B cell (primary cell): ENCODE measurements around the gene WDR18. TPM values are rescaled to one million over a fixed set of nuclear protein-coding genes. Genes with fewer than 3 reads are reported as not detected.
A peak's percentile ranks its signal among the peaks of the same experiment; 100 is the strongest.

Experiments
- ATAC-seq: fragments of 200-7000 bp; cut with Tn5 transposase; one replicate; pipeline ENCODE4 v1.10.0; 2021; ENCODE audit warnings: low read depth, mild to moderate bottlenecking, moderate number of reproducible peaks, moderate library complexity
- CTCF ChIA-PET: fragments of 350-600 bp; sonication (Branson Sonifier 250); formaldehyde crosslinking; loops from one replicate; lab custom pipeline; 2021; ENCODE audit warnings: antibody characterized with exemption, inconsistent platforms; lab: Charles Lee
- POLR2A ChIA-PET: fragments of 350-600 bp; sonication (Branson Sonifier 250); formaldehyde crosslinking; loops from one replicate; lab custom pipeline; 2021; ENCODE audit warnings: antibody characterized with exemption; lab: Charles Lee
- DNase-seq: peaks from one replicate; pipeline ENCODE4 v3.0.0; 2013
- H2AFZ ChIP-seq: 2 replicates; pipeline ENCODE4 v1.6.1; 2012; ENCODE audit warnings: mild to moderate bottlenecking, low read depth, low read length; ENCODE audit not compliant: insufficient read depth, poor library complexity, severe bottlenecking
- H3K27ac ChIP-seq, 2 donors: 1 replicate in 1 of 2; 2 replicates in 1 of 2; pipeline ENCODE4 v1.5.1; 2012 to 2013; ENCODE audit warnings: low read length in 2 of 2, mild to moderate bottlenecking in 2 of 2, moderate library complexity in 1 of 2
- H3K27me3 ChIP-seq, 4 experiments: fragments of 200-600 bp in 1 of 4; sonication (generic) in 1 of 4; replicated peaks in 1 of 4; 1 replicate in 2 of 4; 2 replicates in 2 of 4; pipeline versions ENCODE4 v1.6.1 to v1.7.0; 2013 to 2016; ENCODE audit warnings: low read length in 3 of 4, mild to moderate bottlenecking in 2 of 4, mixed read lengths in 1 of 4, moderate library complexity in 1 of 4; ENCODE audit not compliant: insufficient read depth in 4 of 4, control insufficient read depth in 3 of 4; ENCODE audit errors: control extremely low read depth in 1 of 4
- H3K36me3 ChIP-seq, 2 experiments: replicated peaks in 1 of 2; 1 replicate in 1 of 2; 2 replicates in 1 of 2; pipeline versions ENCODE4 v1.6.1 to v1.7.1; 2013; ENCODE audit warnings: low read length in 1 of 2; ENCODE audit not compliant: insufficient read depth in 2 of 2, control insufficient read depth in 1 of 2; ENCODE audit errors: control extremely low read depth in 1 of 2, extremely low read depth in 1 of 2
- H3K4me1 ChIP-seq, 2 donors: fragments of 200-600 bp in 1 of 2; sonication (generic) in 1 of 2; 1 replicate in 1 of 2; 2 replicates in 1 of 2; pipeline versions ENCODE4 v1.5.1 to v1.6.1; 2013 to 2017; ENCODE audit warnings: low read length in 2 of 2; ENCODE audit not compliant: control insufficient read depth in 2 of 2, insufficient read depth in 2 of 2
- H3K4me2 ChIP-seq: replicated peaks from 2 replicates; pipeline ENCODE3; 2012; ENCODE audit warnings: mild to moderate bottlenecking, low read depth, low read length; ENCODE audit not compliant: poor library complexity, severe bottlenecking
- H3K4me3 ChIP-seq, 5 experiments: fragments of 200-600 bp in 1 of 5; sonication (generic) in 1 of 5; 1 replicate in 3 of 5; 2 replicates in 2 of 5; pipeline versions ENCODE4 v1.5.1 to v1.7.0; 2011 to 2016; ENCODE audit warnings: low read length in 4 of 5, mild to moderate bottlenecking in 4 of 5, low read depth in 2 of 5, control low read depth in 1 of 5, moderate library complexity in 1 of 5; ENCODE audit not compliant: insufficient read depth in 1 of 5; ENCODE audit errors: control extremely low read depth in 1 of 5, extremely low read depth in 1 of 5
- H3K79me2 ChIP-seq: fragments of 200-600 bp; sonication (generic); one replicate; pipeline ENCODE4 v1.6.0; 2016; ENCODE audit warnings: low read length; ENCODE audit not compliant: control insufficient read depth, insufficient read depth
- H3K9ac ChIP-seq: fragments of 200-600 bp; sonication (generic); 2 replicates; pipeline ENCODE4 v1.6.1; 2017; ENCODE audit warnings: mild to moderate bottlenecking, low read length, moderate library complexity
- H3K9me3 ChIP-seq, 3 donors: one replicate each; pipeline versions ENCODE4 v1.6.1 to v1.7.1; 2013; ENCODE audit warnings: low read length in 2 of 3; ENCODE audit not compliant: control insufficient read depth in 2 of 3, insufficient read depth in 1 of 3; ENCODE audit errors: control extremely low read depth in 1 of 3
- H4K20me1 ChIP-seq: 2 replicates; pipeline ENCODE4 v1.6.0; 2012; ENCODE audit warnings: mild to moderate bottlenecking, low read length; ENCODE audit not compliant: insufficient read depth, control insufficient read depth, poor library complexity, severe bottlenecking
- H3K27ac Mint-ChIP-seq: one replicate; pipeline ENCODE4 v1.8.0; 2021; ENCODE audit warnings: mixed read lengths
- H3K27me3 Mint-ChIP-seq: one replicate; pipeline ENCODE4 v1.8.0; 2021; ENCODE audit warnings: mixed read lengths
- H3K4me1 Mint-ChIP-seq: one replicate; pipeline ENCODE4 v1.8.0; 2021; ENCODE audit warnings: mixed read lengths
- H3K4me3 Mint-ChIP-seq: one replicate; pipeline ENCODE4 v1.8.0; 2021; ENCODE audit warnings: mixed read lengths
- H3K9me3 Mint-ChIP-seq: one replicate; pipeline ENCODE4 v1.8.0; 2022; ENCODE audit warnings: mixed read lengths; ENCODE audit not compliant: insufficient read depth
- CTCF ChIP-seq: fragments of 200-600 bp; IDR thresholded peaks from one replicate; pipeline ENCODE4 v1.8.0; 2022; ENCODE audit warnings: antibody characterized with exemption, mild to moderate bottlenecking
- EZH2 ChIP-seq: IDR thresholded peaks from 2 replicates; pipeline ENCODE4 v1.6.1; 2012; ENCODE audit warnings: borderline replicate concordance, low read depth, mild to moderate bottlenecking, moderate library complexity, low read length; ENCODE audit not compliant: insufficient read depth, poor library complexity, severe bottlenecking
- WGBS: methylation state at CpG from one replicate; pipeline ENCODE4 v1.1.5; 2013; ENCODE audit warnings: missing lambda C conversion rate; ENCODE audit not compliant: insufficient coverage; 5-methylcytosine and 5-hydroxymethylcytosine counted together
- intact Hi-C: fragments of 100-400 bp; cut with micrococcal nuclease; formaldehyde crosslinking; loops from one replicate; pipeline ENCODE4 v1.10.0; 2022
- polyA plus RNA-seq: library from polyadenylated mRNA; depleted of rRNA; stranded (reverse); fragments of >200 nt; gene quantifications from 2 replicates; pipeline ENCODE4 v1.2.3, GENCODE V29; 2012
- total RNA-seq, 2 donors: library from RNA; stranded (reverse); fragments of 120-200 nt in 1 of 2; gene quantifications; 1 replicate in 1 of 2; 2 replicates in 1 of 2; pipeline versions ENCODE4 v1.2.3 to v1.2.4, GENCODE V29; 2013 to 2022

WDR18 gene
- total and polyA plus RNA-seq, 2 donors (not counting 1 experiment from before 2014, with no cell fraction given): 48.5 to 60.5 TPM

DNA sequence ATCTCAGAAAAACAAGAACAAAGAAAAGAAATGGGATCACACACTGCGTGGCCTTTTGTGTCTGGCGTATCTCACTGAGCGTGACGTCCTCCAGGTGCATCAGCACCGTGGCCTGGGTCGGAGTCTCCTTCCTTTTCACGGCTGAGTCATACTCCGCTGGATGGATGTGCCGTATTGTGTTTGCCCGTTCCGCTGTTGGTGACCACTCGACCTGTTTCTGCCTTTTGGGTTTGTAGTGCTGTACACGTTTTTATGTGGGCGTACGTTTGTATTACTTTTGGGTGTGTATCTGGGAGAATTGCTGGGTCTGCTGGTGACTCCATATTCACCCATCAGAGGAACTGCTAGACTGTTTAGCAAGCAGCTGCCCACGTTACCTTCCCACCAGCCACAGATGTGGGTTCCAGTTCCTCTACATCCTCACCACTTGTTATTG lies 46.9 kb upstream of the WDR18 start:
- Histone ChIP-seq H3K27me3 (no peaks in the 10 kb centered on the region), H4K20me1 (peaks cover 41% of the 10 kb centered on the region), H3K79me2 (peaks cover 59% of the 10 kb centered on the region), H3K4me3 (no peak overlapping the region), H3K9ac (no peak overlapping the region), H3K4me1 (peaks cover 40 to 68% of the 10 kb centered on the region in 2 donors), H3K9me3 (peaks cover 0 to 12% (median 3%) of the 10 kb centered on the region in 3 donors), H3K36me3 (peaks cover 2 to 3% of the 10 kb centered on the region in 2 experiments), H3K4me2 (no peak overlapping the region), H2AFZ (no peak overlapping the region), H3K27ac (peak overlapping the region in 1 of 2 donors; percentile 12)
- WGBS: 74% methylated on average over 6 of the region's 16 CpGs
- peaks cover 2% of the 10 kb centered on the region for H3K9me3 Mint-ChIP-seq
- DNase-seq: peak; percentile 61
- peak overlapping the region; percentile 44 for H3K4me3 Mint-ChIP-seq
- ChIA-PET CTCF (interaction anchor here (1.6 to 3.1 kb wide), 4 partner anchors 7 to 176 kb away, joined by 3 to 16 read pairs (median 4); partner anchors contain the start of gene WDR18), POLR2A (interaction anchor here (0.6 to 0.7 kb wide), 3 partner anchors 9 to 1005 kb away, joined by 3 to 8 read pairs (median 4); no protein-coding TSS in a partner anchor)
- H3K4me1 Mint-ChIP-seq: peaks cover 48% of the 10 kb centered on the region
- TF ChIP-seq CTCF: no peak
- no peak for TF ChIP-seq EZH2
- no peaks in the 10 kb centered on the region for H3K27me3 Mint-ChIP-seq
- peak overlapping the region; percentile 91 for H3K27ac Mint-ChIP-seq
- intact Hi-C loops: loop anchor here (1.0 kb wide), 1 partner anchor 10 kb away; no protein-coding TSS in a partner anchor
- ATAC-seq: peak; percentile 25

DNA sequence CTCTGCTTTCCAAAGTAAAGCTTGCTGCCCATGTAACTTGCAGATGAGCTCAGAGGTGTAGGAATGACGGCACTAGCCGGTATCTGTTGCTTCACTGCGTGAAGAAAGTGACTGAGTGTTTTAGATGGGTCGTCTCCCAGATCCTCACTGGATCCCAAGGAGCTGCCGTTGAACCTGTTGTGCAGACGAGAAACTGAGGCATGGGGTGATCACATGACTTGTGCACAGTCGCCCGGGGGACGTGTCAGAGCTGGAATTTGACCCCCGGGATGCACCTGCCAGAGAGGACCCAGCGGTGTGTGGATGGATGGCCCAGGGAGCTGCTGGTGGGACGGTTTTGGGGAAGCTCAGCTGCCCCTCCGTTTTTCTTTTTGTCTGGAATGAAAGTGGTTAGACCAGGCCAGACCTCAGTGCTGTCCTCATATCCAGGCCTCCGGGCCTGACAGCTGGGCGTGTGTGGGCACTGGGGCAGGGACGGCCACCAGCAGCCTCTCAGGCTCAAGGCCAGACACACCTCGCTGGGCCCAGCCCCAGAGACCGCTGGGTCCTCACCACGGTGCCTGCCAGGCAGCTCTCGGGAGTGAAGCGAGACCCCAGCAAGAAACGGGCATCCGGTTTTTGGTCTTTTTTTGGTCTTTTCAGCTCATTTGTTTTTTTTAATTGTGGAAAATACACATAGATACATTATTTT lies 45.8 kb upstream of the WDR18 start:
- ChIA-PET CTCF (interaction anchor here (0.6 to 3.1 kb wide), 6 partner anchors 9 to 422 kb away, joined by 3 to 16 read pairs (median 4); partner anchors contain the start of gene WDR18), POLR2A (interaction anchor here (0.5 to 0.7 kb wide), 6 partner anchors 9 to 164 kb away, joined by 3 to 8 read pairs (median 4); no protein-coding TSS in a partner anchor)
- ATAC-seq (no peak), DNase-seq (no peak)
- peak overlapping the region; percentile 38 for H3K27ac Mint-ChIP-seq
- Histone ChIP-seq H3K4me2 (peak overlapping the region; percentile 1), H3K9me3 (peaks cover 0 to 12% (median 3%) of the 10 kb centered on the region in 3 donors), H3K27me3 (no peaks in the 10 kb centered on the region), H3K79me2 (peaks cover 53% of the 10 kb centered on the region), H3K27ac (no peak overlapping the region), H3K4me1 (peaks cover 29 to 57% of the 10 kb centered on the region in 2 donors), H2AFZ (no peak overlapping the region), H3K36me3 (peaks cover 2 to 3% of the 10 kb centered on the region in 2 experiments), H3K4me3 (no peak overlapping the region), H3K9ac (no peak overlapping the region), H4K20me1 (peaks cover 36% of the 10 kb centered on the region)
- H3K27me3 Mint-ChIP-seq: no peaks in the 10 kb centered on the region
- intact Hi-C loops: no loop called here
- H3K4me3 Mint-ChIP-seq: peak overlapping the region; percentile 15
- 87% methylated on average over 18 of the region's 23 CpGs for WGBS
- TF ChIP-seq EZH2: no peak
- no peak for TF ChIP-seq CTCF
- H3K4me1 Mint-ChIP-seq: peaks cover 43% of the 10 kb centered on the region
- H3K9me3 Mint-ChIP-seq: peaks cover 2% of the 10 kb centered on the region
